Measurements from ENCODE around the gene BHLHE23.
A peak's percentile ranks its signal among the peaks of the same experiment; 100 is the strongest.

BHLHE23 gene

GRCh38 chr20:63007646-63008488 lies 1.1 kb upstream of the BHLHE23 start:
- DNase-seq = no peak

GRCh38 chr20:63007360-63007645 lies 539 bp upstream of the BHLHE23 start:
- no peak for DNase-seq

- peak; percentile 43 for DNase-seq
These were observed 763 bp downstream of the BHLHE23 start for GRCh38 chr20:63005862-63006539.

- no peak for DNase-seq
These were observed 1.4 kb downstream of the BHLHE23 start for GRCh38 chr20:63005365-63005861.

GRCh38 chr20:63004607-63005364 lies 2.0 kb downstream of the BHLHE23 start:
- DNase-seq = no peak

GRCh38 chr20:63003546-63003945 lies 3.2 kb downstream of the BHLHE23 start:
- no peak for DNase-seq

GRCh38 chr20:63002511-63002910 lies 4.3 kb downstream of the BHLHE23 start:
- no peak for DNase-seq

- DNase-seq = no peak
These were observed 5.8 kb downstream of the BHLHE23 start for GRCh38 chr20:63000958-63001357.

- DNase-seq = no peak
These were observed 6.7 kb downstream of the BHLHE23 start for GRCh38 chr20:63000036-63000435.

GRCh38 chr20:62999580-62999979 lies 7.2 kb downstream of the BHLHE23 start:
- DNase-seq = peak; percentile 36

- DNase-seq = no peak
These were observed 8.3 kb downstream of the BHLHE23 start for GRCh38 chr20:62998449-62998848.

- no peak for DNase-seq
These were observed 9.2 kb downstream of the BHLHE23 start for GRCh38 chr20:62997417-62998035.

- no peak for DNase-seq
These were observed 10.2 kb downstream of the BHLHE23 start for GRCh38 chr20:62996596-62996982.

- no peak for DNase-seq
These were observed 10.7 kb downstream of the BHLHE23 start for GRCh38 chr20:62995898-62996595.

- DNase-seq = no peak
These were observed 11.3 kb downstream of the BHLHE23 start for GRCh38 chr20:62995481-62995880.

GRCh38 chr20:62994869-62995281 lies 11.9 kb downstream of the BHLHE23 start:
- no peak for DNase-seq

GRCh38 chr20:62993856-62994494 lies 12.8 kb downstream of the BHLHE23 start:
- DNase-seq = no peak

GRCh38 chr20:62991863-62992262 lies 14.9 kb downstream of the BHLHE23 start:
- no peak for DNase-seq

- no peak for DNase-seq
These were observed 15.5 kb downstream of the BHLHE23 start for GRCh38 chr20:62991196-62991807.

GRCh38 chr20:62990306-62990825 lies 16.4 kb downstream of the BHLHE23 start:
- DNase-seq = no peak

GRCh38 chr20:62989201-62989601 lies 17.6 kb downstream of the BHLHE23 start:
- DNase-seq = no peak

All from hematopoietic multipotent progenitor cell treated with erythropoietin and hydrocortisone succinate and interleukin-3 and kit ligand, for 4 days (in vitro differentiated cells).